Measurements from ENCODE around the gene ABCA1. TPM values are rescaled to one million over a fixed set of nuclear protein-coding genes. Genes with fewer than 3 reads are reported as not detected.

ABCA1 gene
- total and polyA plus RNA-seq, 5 donors: 3.5 to 14.2 (median 7.5) TPM

- DNase-seq: no peak
- Histone ChIP-seq H3K4me1 (ENCODE audit: control insufficient read depth, insufficient read depth, low read length) (no peaks in the 10 kb centered on the region), H3K27ac (ENCODE audit: low read length) (no peak overlapping the region), H3K9me3 (ENCODE audit: control insufficient read depth, low read length) (no peaks in the 10 kb centered on the region), H3K27me3 (ENCODE audit: control insufficient read depth, insufficient read depth) (no peaks in the 10 kb centered on the region), H3K4me3 (ENCODE audit: low read length) (no peak overlapping the region)
- no peak for ATAC-seq
- intact Hi-C loops (cut with DNase I): no loop called here
These were observed 45.4 kb downstream of the ABCA1 start for GRCh38 chr9:104882566-104882965.

GRCh38 chr9:104882086-104882485 lies 45.9 kb downstream of the ABCA1 start:
- intact Hi-C loops (cut with DNase I): no loop called here
- no peaks in the 10 kb centered on the region for H3K4me1 ChIP-seq (ENCODE audit: control insufficient read depth, insufficient read depth, low read length)
- WGBS: 50% methylated on average over 4 of the region's 4 CpGs

GRCh38 chr9:104879555-104880309 lies 48.2 kb downstream of the ABCA1 start:
- 53% methylated on average over 5 of the region's 5 CpGs for WGBS
- Histone ChIP-seq H3K4me1 (ENCODE audit: control insufficient read depth, insufficient read depth, low read length) (no peaks in the 10 kb centered on the region), H3K9me3 (ENCODE audit: control insufficient read depth, low read length) (no peaks in the 10 kb centered on the region), H3K27ac (ENCODE audit: low read length) (peak overlapping the region; percentile 75), H3K4me3 (ENCODE audit: low read length) (no peak overlapping the region), H3K27me3 (ENCODE audit: control insufficient read depth, insufficient read depth) (no peaks in the 10 kb centered on the region)
- peak; percentile 72 to 77 for ATAC-seq
- intact Hi-C loops (cut with DNase I): loop anchor here in 1 of 4 donors (10.0 kb wide), 1 partner anchor 45 kb away; the partner anchor contains the start of gene ABCA1
- no peak for DNase-seq

More at GRCh38 chr9:104882086-104882485, 45.9 kb downstream of the ABCA1 start:
- Histone ChIP-seq H3K9me3 (ENCODE audit: control insufficient read depth, low read length) (no peaks in the 10 kb centered on the region), H3K4me3 (ENCODE audit: low read length) (no peak overlapping the region), H3K27me3 (ENCODE audit: control insufficient read depth, insufficient read depth) (no peaks in the 10 kb centered on the region), H3K27ac (ENCODE audit: low read length) (no peak overlapping the region)
- DNase-seq (peak in 1 of 3 donors; percentile 46), ATAC-seq (peak in 1 of 2 donors; percentile 52)

- Histone ChIP-seq H3K27me3 (ENCODE audit: control insufficient read depth, insufficient read depth) (no peaks in the 10 kb centered on the region), H3K4me3 (ENCODE audit: low read length) (no peak overlapping the region), H3K27ac (ENCODE audit: low read length) (no peak overlapping the region), H3K9me3 (ENCODE audit: control insufficient read depth, low read length) (no peaks in the 10 kb centered on the region), H3K4me1 (ENCODE audit: control insufficient read depth, insufficient read depth, low read length) (peaks cover 2% of the 10 kb centered on the region)
- intact Hi-C loops (cut with DNase I): loop anchor here in 1 of 4 donors (10.0 kb wide), 1 partner anchor 48 kb away; the partner anchor contains the start of gene ABCA1
- DNase-seq (no peak), ATAC-seq (no peak)
- 98% methylated on average over 1 of the region's 1 CpG for WGBS
These were observed 51.4 kb downstream of the ABCA1 start for GRCh38 chr9:104876587-104876986.

- no peak overlapping the region for H3K4me3 ChIP-seq (ENCODE audit: low read length)
- intact Hi-C loops (cut with DNase I): loop anchor here in 1 of 4 donors (10.0 kb wide), 1 partner anchor 49 kb away; the partner anchor contains the start of gene ABCA1
- H3K27me3 ChIP-seq (ENCODE audit: control insufficient read depth, insufficient read depth): no peaks in the 10 kb centered on the region
- H3K27ac ChIP-seq (ENCODE audit: low read length): no peak overlapping the region
- WGBS: 96% methylated on average over 4 of the region's 4 CpGs
- no peaks in the 10 kb centered on the region for H3K9me3 ChIP-seq (ENCODE audit: control insufficient read depth, low read length)
- H3K4me1 ChIP-seq (ENCODE audit: control insufficient read depth, insufficient read depth, low read length): peaks cover 2% of the 10 kb centered on the region
- no peak for DNase-seq
- no peak for ATAC-seq
These were observed 52.1 kb downstream of the ABCA1 start for GRCh38 chr9:104875897-104876296.

- intact Hi-C loops (cut with DNase I): loop anchor here in 1 of 4 donors (10.0 kb wide), 1 partner anchor 49 kb away; the partner anchor contains the start of gene ABCA1
These were observed 52.6 kb downstream of the ABCA1 start for GRCh38 chr9:104875320-104875719.

GRCh38 chr9:104873489-104873850 lies 54.5 kb downstream of the ABCA1 start:
- 79% methylated on average over 3 of the region's 3 CpGs for WGBS
- H3K4me1 ChIP-seq (ENCODE audit: control insufficient read depth, insufficient read depth, low read length): peaks cover 5% of the 10 kb centered on the region
- DNase-seq (no peak), ATAC-seq (peak in 1 of 2 donors; percentile 34)
- H3K27ac ChIP-seq (ENCODE audit: low read length): no peak overlapping the region
- H3K9me3 ChIP-seq (ENCODE audit: control insufficient read depth, low read length): no peaks in the 10 kb centered on the region
- intact Hi-C loops (cut with DNase I): loop anchor here in 1 of 4 donors (10.0 kb wide), 1 partner anchor 51 kb away; the partner anchor contains the start of gene ABCA1
- no peak overlapping the region for H3K4me3 ChIP-seq (ENCODE audit: low read length)
- H3K27me3 ChIP-seq (ENCODE audit: control insufficient read depth, insufficient read depth): no peaks in the 10 kb centered on the region

More at GRCh38 chr9:104875320-104875719, 52.6 kb downstream of the ABCA1 start:
- Histone ChIP-seq H3K9me3 (ENCODE audit: control insufficient read depth, low read length) (no peaks in the 10 kb centered on the region), H3K4me1 (ENCODE audit: control insufficient read depth, insufficient read depth, low read length) (peaks cover 2% of the 10 kb centered on the region), H3K4me3 (ENCODE audit: low read length) (no peak overlapping the region), H3K27ac (ENCODE audit: low read length) (no peak overlapping the region), H3K27me3 (ENCODE audit: control insufficient read depth, insufficient read depth) (no peaks in the 10 kb centered on the region)
- 88% methylated on average over 3 of the region's 3 CpGs for WGBS
- DNase-seq (no peak), ATAC-seq (no peak)

GRCh38 chr9:104872656-104873488 lies 55.1 kb downstream of the ABCA1 start:
- WGBS: 69% methylated on average over 6 of the region's 6 CpGs
- DNase-seq (no peak), ATAC-seq (peak; percentile 35 to 38)
- peaks cover 5% of the 10 kb centered on the region for H3K4me1 ChIP-seq (ENCODE audit: control insufficient read depth, insufficient read depth, low read length)
- intact Hi-C loops (cut with DNase I): loop anchor here in 1 of 4 donors (10.0 kb wide), 1 partner anchor 52 kb away; the partner anchor contains the start of gene ABCA1
- H3K27me3 ChIP-seq (ENCODE audit: control insufficient read depth, insufficient read depth): no peaks in the 10 kb centered on the region
- H3K4me3 ChIP-seq (ENCODE audit: low read length): no peak overlapping the region
- no peaks in the 10 kb centered on the region for H3K9me3 ChIP-seq (ENCODE audit: control insufficient read depth, low read length)
- H3K27ac ChIP-seq (ENCODE audit: low read length): no peak overlapping the region

GRCh38 chr9:104871961-104872527 lies 55.9 kb downstream of the ABCA1 start:
- Histone ChIP-seq H3K4me1 (ENCODE audit: control insufficient read depth, insufficient read depth, low read length) (peaks cover 5% of the 10 kb centered on the region), H3K27ac (ENCODE audit: low read length) (no peak overlapping the region), H3K9me3 (ENCODE audit: control insufficient read depth, low read length) (no peaks in the 10 kb centered on the region), H3K27me3 (ENCODE audit: control insufficient read depth, insufficient read depth) (no peaks in the 10 kb centered on the region), H3K4me3 (ENCODE audit: low read length) (no peak overlapping the region)
- intact Hi-C loops (cut with DNase I): loop anchor here in 1 of 4 donors (10.0 kb wide), 1 partner anchor 53 kb away; the partner anchor contains the start of gene ABCA1
- ATAC-seq (no peak), DNase-seq (no peak)
- WGBS: 94% methylated on average over 5 of the region's 5 CpGs

- Histone ChIP-seq H3K9me3 (ENCODE audit: control insufficient read depth, low read length) (no peaks in the 10 kb centered on the region), H3K4me3 (ENCODE audit: low read length) (no peak overlapping the region), H3K27ac (ENCODE audit: low read length) (no peak overlapping the region), H3K27me3 (ENCODE audit: control insufficient read depth, insufficient read depth) (no peaks in the 10 kb centered on the region), H3K4me1 (ENCODE audit: control insufficient read depth, insufficient read depth, low read length) (peaks cover 5% of the 10 kb centered on the region)
- WGBS: 69% methylated on average over 1 of the region's 1 CpG
- ATAC-seq (no peak), DNase-seq (no peak)
- intact Hi-C loops (cut with DNase I): loop anchor here (5.0 to 10.0 kb wide), 6 partner anchors 45 to 547 kb away; partner anchors contain the start of gene ABCA1 (in 2 of the 4)
These were observed 58.1 kb downstream of the ABCA1 start for GRCh38 chr9:104869811-104870210.
